Neural crest cell (in vitro differentiated cells): ENCODE measurements around the gene TRIM65. TPM values are rescaled to one million over a fixed set of nuclear protein-coding genes. Genes with fewer than 3 reads are reported as not detected.

Experiments
- DNase-seq: peaks from one replicate; pipeline ENCODE4 v3.0.0; 2021; ENCODE audit warnings: low read depth, mixed read lengths, low spot score
- H3K27ac Mint-ChIP-seq: one replicate; pipeline ENCODE4 v1.8.0; 2021; ENCODE audit warnings: mild to moderate bottlenecking, mixed read lengths; ENCODE audit not compliant: unreplicated experiment
- H3K27me3 Mint-ChIP-seq: 2 replicates; pipeline ENCODE4 v1.8.0; 2021; ENCODE audit warnings: low read depth, mild to moderate bottlenecking, mixed read lengths
- H3K36me3 Mint-ChIP-seq: 2 replicates; pipeline ENCODE4 v1.8.0; 2021; ENCODE audit warnings: low read depth, mild to moderate bottlenecking, mixed read lengths
- H3K4me1 Mint-ChIP-seq: 2 replicates; pipeline ENCODE4 v1.8.0; 2021; ENCODE audit warnings: mixed read lengths
- H3K4me3 Mint-ChIP-seq: one replicate; pipeline ENCODE4 v1.8.0; 2021; ENCODE audit warnings: mild to moderate bottlenecking, mixed read lengths
- H3K9me3 Mint-ChIP-seq: 2 replicates; pipeline ENCODE4 v1.8.0; 2021; ENCODE audit warnings: mixed read lengths
- CTCF ChIP-seq: fragments of 200-600 bp; sonication (generic); conservative IDR thresholded peaks from 2 replicates; pipeline ENCODE4 v1.5.0; 2021; ENCODE audit warnings: antibody characterized with exemption, mild to moderate bottlenecking
- total RNA-seq: library from RNA; stranded (reverse); gene quantifications from 2 replicates; pipeline ENCODE4 v1.2.1, GENCODE V29; 2021

Gene TRIM65
- total RNA-seq, 1 donor from 2014 or later = 23.3 TPM

GRCh38 chr17:75909812-75910274 is 13.1 kb upstream of the TRIM65 start:
- DNase-seq = no peak
- no peaks in the 10 kb centered on the region for H3K27me3 Mint-ChIP-seq
- no peaks in the 10 kb centered on the region for H3K4me1 Mint-ChIP-seq
- TF ChIP-seq CTCF = no peak
- no peak overlapping the region for H3K27ac Mint-ChIP-seq
- H3K4me3 Mint-ChIP-seq = no peak overlapping the region
- H3K36me3 Mint-ChIP-seq = no peaks in the 10 kb centered on the region
- no peaks in the 10 kb centered on the region for H3K9me3 Mint-ChIP-seq

- no peak for TF ChIP-seq CTCF
- no peak for DNase-seq
- no peaks in the 10 kb centered on the region for H3K36me3 Mint-ChIP-seq
- no peaks in the 10 kb centered on the region for H3K27me3 Mint-ChIP-seq
- no peaks in the 10 kb centered on the region for H3K9me3 Mint-ChIP-seq
- H3K27ac Mint-ChIP-seq = no peak overlapping the region
- H3K4me3 Mint-ChIP-seq = peak overlapping the region; percentile 53
- peaks cover under 1% of the 10 kb centered on the region for H3K4me1 Mint-ChIP-seq
Measured at GRCh38 chr17:75909051-75909811, 12.5 kb upstream of the TRIM65 start.

GRCh38 chr17:75908201-75908600 is 11.4 kb upstream of the TRIM65 start:
- no peak for DNase-seq
- Mint-ChIP-seq H3K4me1 (peaks cover 4% of the 10 kb centered on the region), H3K36me3 (no peaks in the 10 kb centered on the region), H3K9me3 (no peaks in the 10 kb centered on the region), H3K4me3 (peak overlapping the region; percentile 64), H3K27ac (no peak overlapping the region), H3K27me3 (no peaks in the 10 kb centered on the region)
- TF ChIP-seq CTCF = no peak

- H3K36me3 Mint-ChIP-seq = no peaks in the 10 kb centered on the region
- no peaks in the 10 kb centered on the region for H3K9me3 Mint-ChIP-seq
- H3K27me3 Mint-ChIP-seq = no peaks in the 10 kb centered on the region
- no peak for TF ChIP-seq CTCF
- H3K4me3 Mint-ChIP-seq = peak overlapping the region; percentile 72
- peaks cover 4% of the 10 kb centered on the region for H3K4me1 Mint-ChIP-seq
- DNase-seq = no peak
- H3K27ac Mint-ChIP-seq = no peak overlapping the region
Measured at GRCh38 chr17:75906143-75906884, 9.6 kb upstream of the TRIM65 start.

- H3K9me3 Mint-ChIP-seq = no peaks in the 10 kb centered on the region
- no peaks in the 10 kb centered on the region for H3K27me3 Mint-ChIP-seq
- peak within 1 kb of the TSS; percentile 91 for H3K27ac Mint-ChIP-seq
- peak; percentile 100 for TF ChIP-seq CTCF
- no peaks in the 10 kb centered on the region for H3K36me3 Mint-ChIP-seq
- H3K4me1 Mint-ChIP-seq = peaks cover 4% of the 10 kb centered on the region
- peak within 1 kb of the TSS; percentile 94 for H3K4me3 Mint-ChIP-seq
- DNase-seq = peak; percentile 93
Measured at GRCh38 chr17:75904749-75905521, 8.2 kb upstream of the TRIM65 start, which contains the start of gene MRPL38. MRPL38 (minus strand) TSS chr17:75904884; CDS start chr17:75904875, 9 bp downstream.
